A673 (cell line): ENCODE measurements around the gene SPDEF.

ENCODE experiments used
- CTCF ChIP-seq: fragments of 300-800, 200-600 bp; sonication (generic); conservative IDR thresholded peaks from 2 replicates; pipeline ENCODE4 v1.5.1; 2017; ENCODE audit warnings: low read depth, mild to moderate bottlenecking, antibody characterized with exemption, low read length, moderate library complexity, mixed read lengths
- EZH2 ChIP-seq: fragments of 200-600 bp; sonication (generic); IDR thresholded peaks from 2 replicates; pipeline ENCODE4 v1.6.1; 2017; ENCODE audit warnings: borderline replicate concordance, low read depth, mild to moderate bottlenecking, mixed read lengths, antibody characterized with exemption, low read length; ENCODE audit not compliant: poor library complexity, severe bottlenecking

DNA sequence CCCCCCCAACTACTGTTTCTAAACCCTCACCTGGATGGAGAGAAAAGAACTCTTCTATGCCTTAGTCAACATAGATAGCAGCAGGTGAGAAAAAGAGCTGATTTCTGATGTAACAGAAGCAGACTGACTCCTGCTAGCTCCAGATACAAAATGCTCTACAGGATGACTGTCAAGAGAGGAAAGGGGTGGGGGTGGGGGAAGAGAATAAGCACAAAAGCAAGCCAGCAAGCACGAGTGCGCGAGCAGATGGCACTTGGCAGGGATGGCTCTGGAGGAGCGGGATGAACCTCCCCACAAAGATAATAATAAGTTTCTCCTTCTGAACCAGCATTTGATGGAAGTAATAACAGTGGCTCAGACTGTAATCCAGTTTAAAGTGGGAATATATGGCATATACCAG lies 45.6 kb upstream of the SPDEF start:
- no peak for TF ChIP-seq CTCF
- TF ChIP-seq EZH2: no peak
